ENCODE measurements around the gene MTCH1. TPM values are rescaled to one million over a fixed set of nuclear protein-coding genes. Genes with fewer than 3 reads are reported as not detected.
A peak's percentile ranks its signal among the peaks of the same experiment; 100 is the strongest.

MTCH1 gene
- total and polyA plus RNA-seq, 2 experiments from 2014 or later, result 108 to 271 TPM

GRCh38 chr6:37029249-37029971 lies 43.4 kb upstream of the MTCH1 start:
- no peak overlapping the region for H3K27ac ChIP-seq (ENCODE audit: low read depth)
- no peaks in the 10 kb centered on the region for H3K79me2 ChIP-seq (replicated peaks; ENCODE audit: insufficient read depth)
- peak overlapping the region; percentile 72; the same call in 1 of the 2 replicates for H2AFZ ChIP-seq
- TF ChIP-seq NANOG (IDR thresholded peaks at IDR 0.05; ENCODE audit: borderline replicate concordance), result no peak
- peak; percentile 76 to 88 for TF ChIP-seq CTCF (conservative IDR thresholded peaks at IDR 0.05; ENCODE audit: low read depth in 2 of 2)
- ATAC-seq (peak; percentile 82), DNase-seq (ENCODE audit: low spot score) (peak; percentile 81)
- H3K4me1 ChIP-seq (ENCODE audit: insufficient read depth), result no peaks in the 10 kb centered on the region
- no peaks in the 10 kb centered on the region for H3K9me2 ChIP-seq (ENCODE audit: insufficient read depth)
- peaks cover 8% of the 10 kb centered on the region; the same call in 1 of the 2 replicates for H3K36me3 ChIP-seq (ENCODE audit: insufficient read depth)
- H3K4me3 Mint-ChIP-seq, result no peak overlapping the region
- H3K36me3 Mint-ChIP-seq (ENCODE audit: low read depth), result peaks cover 12% of the 10 kb centered on the region
- peaks cover 6% of the 10 kb centered on the region; the same call in 2 of the 3 replicates for H3K4me1 Mint-ChIP-seq
- H3K27ac Mint-ChIP-seq, result no peak overlapping the region
- no peaks in the 10 kb centered on the region for H3K27me3 ChIP-seq (ENCODE audit: insufficient read depth)
- H3K4me2 ChIP-seq, result no peak overlapping the region
- H3K4me3 ChIP-seq, result no peak overlapping the region
- peaks cover 18% of the 10 kb centered on the region for H3K9me3 Mint-ChIP-seq
- peaks cover 18% of the 10 kb centered on the region for H3K27me3 Mint-ChIP-seq (ENCODE audit: insufficient read depth, low read depth, poor library complexity)
- H3F3A ChIP-seq (replicated peaks; ENCODE audit: low read depth), result no peaks in the 10 kb centered on the region
- no peaks in the 10 kb centered on the region for H4K20me1 ChIP-seq (replicated peaks; ENCODE audit: insufficient read depth)

GRCh38 chr6:37027811-37028469 lies 41.9 kb upstream of the MTCH1 start:
- no peak overlapping the region for H3K27ac Mint-ChIP-seq
- ATAC-seq (no peak), DNase-seq (ENCODE audit: low spot score) (no peak)

More at GRCh38 chr6:37027811-37028469, 41.9 kb upstream of the MTCH1 start:
- Mint-ChIP-seq H3K9me3 (peaks cover 18% of the 10 kb centered on the region), H3K4me3 (no peak overlapping the region), H3K4me1 (peaks cover 6% of the 10 kb centered on the region; the same call in 2 of the 3 replicates), H3K36me3 (ENCODE audit: low read depth) (peaks cover 12% of the 10 kb centered on the region; the same call in 2 of the 3 replicates), H3K27me3 (ENCODE audit: insufficient read depth, low read depth, poor library complexity) (peaks cover 16% of the 10 kb centered on the region)
- Histone ChIP-seq H3K27me3 (ENCODE audit: insufficient read depth) (no peaks in the 10 kb centered on the region), H3K4me2 (no peak overlapping the region), H3F3A (replicated peaks; ENCODE audit: low read depth) (no peaks in the 10 kb centered on the region), H3K36me3 (ENCODE audit: insufficient read depth) (peaks cover 8% of the 10 kb centered on the region; the same call in 1 of the 2 replicates), H3K79me2 (replicated peaks; ENCODE audit: insufficient read depth) (no peaks in the 10 kb centered on the region), H3K27ac (ENCODE audit: low read depth) (no peak overlapping the region), H4K20me1 (replicated peaks; ENCODE audit: insufficient read depth) (no peaks in the 10 kb centered on the region), H2AFZ (no peak overlapping the region; the same call in 1 of the 2 replicates), H3K9me2 (ENCODE audit: insufficient read depth) (no peaks in the 10 kb centered on the region), H3K4me3 (no peak overlapping the region), H3K4me1 (ENCODE audit: insufficient read depth) (no peaks in the 10 kb centered on the region)
- TF ChIP-seq NANOG (IDR thresholded peaks at IDR 0.05; ENCODE audit: borderline replicate concordance), result no peak
- TF ChIP-seq EZH2 (IDR thresholded peaks at IDR 0.05; ENCODE audit: low read depth, unreplicated experiment), result no peak
- no peak for TF ChIP-seq CREB1 (CRISPR knock-in tag; IDR thresholded peaks at IDR 0.05; ENCODE audit: low read depth)
- TF ChIP-seq REST (IDR thresholded peaks at IDR 0.05; ENCODE audit: unreplicated experiment), result no peak
- TF ChIP-seq ZNF114 (CRISPR knock-in tag; IDR thresholded peaks at IDR 0.05), result no peak
- peak; percentile 10 to 15; a peak in 1 of 4 replicates for TF ChIP-seq CTCF (conservative IDR thresholded peaks at IDR 0.05; ENCODE audit: low read depth in 2 of 2)
